GM19240 (cell line): Measurements from ENCODE around the gene GRIN3B.

Source experiments
- DNase-seq: peaks from one replicate; pipeline ENCODE4 v3.0.0; 2011; ENCODE audit warnings: low spot score; ENCODE audit not compliant: insufficient read length

The GRIN3B gene

DNA sequence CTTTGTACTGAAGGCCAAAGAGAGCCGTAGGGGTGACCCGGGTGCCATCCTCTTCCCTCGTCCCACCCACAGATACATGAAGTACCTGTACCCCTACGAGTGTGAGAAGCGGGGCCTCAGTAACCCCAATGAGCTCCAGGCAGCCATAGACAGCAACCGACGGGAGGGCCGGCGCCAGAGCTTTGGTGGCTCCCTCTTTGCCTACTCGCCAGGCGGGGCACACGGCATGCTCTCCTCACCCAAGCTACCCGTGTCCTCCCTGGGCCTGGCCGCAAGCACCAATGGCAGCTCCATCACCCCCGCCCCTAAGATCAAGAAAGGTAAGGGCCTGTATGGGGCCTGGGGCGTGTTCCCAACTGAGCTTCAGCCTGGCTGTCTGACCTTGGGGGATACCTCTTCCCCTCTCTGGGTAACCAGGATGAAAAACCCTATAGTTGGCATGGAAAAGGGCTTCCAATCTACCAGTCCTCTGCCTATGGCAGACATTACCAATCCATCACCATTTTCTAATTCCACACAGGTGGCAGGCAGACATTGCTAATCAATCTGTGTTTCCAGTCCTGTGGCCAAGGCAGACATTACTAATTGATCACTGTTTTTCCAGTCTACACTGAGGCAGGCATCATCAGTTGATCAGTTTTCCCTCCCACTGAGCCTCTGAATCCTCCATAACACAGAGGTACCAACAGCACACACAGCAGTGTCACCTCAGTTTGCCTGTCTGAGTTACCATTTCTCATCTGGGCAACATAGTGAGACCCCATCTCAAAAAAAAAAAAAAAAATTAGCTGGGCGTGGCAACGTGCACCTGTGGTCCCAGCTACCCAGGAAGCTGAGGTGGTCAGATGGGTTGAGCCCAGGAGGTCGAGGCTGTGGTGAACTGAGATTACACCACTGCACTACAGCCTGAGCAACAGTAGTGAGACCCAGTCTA lies 35.2 kb upstream of the GRIN3B start:
- DNase-seq, result no peak

DNA sequence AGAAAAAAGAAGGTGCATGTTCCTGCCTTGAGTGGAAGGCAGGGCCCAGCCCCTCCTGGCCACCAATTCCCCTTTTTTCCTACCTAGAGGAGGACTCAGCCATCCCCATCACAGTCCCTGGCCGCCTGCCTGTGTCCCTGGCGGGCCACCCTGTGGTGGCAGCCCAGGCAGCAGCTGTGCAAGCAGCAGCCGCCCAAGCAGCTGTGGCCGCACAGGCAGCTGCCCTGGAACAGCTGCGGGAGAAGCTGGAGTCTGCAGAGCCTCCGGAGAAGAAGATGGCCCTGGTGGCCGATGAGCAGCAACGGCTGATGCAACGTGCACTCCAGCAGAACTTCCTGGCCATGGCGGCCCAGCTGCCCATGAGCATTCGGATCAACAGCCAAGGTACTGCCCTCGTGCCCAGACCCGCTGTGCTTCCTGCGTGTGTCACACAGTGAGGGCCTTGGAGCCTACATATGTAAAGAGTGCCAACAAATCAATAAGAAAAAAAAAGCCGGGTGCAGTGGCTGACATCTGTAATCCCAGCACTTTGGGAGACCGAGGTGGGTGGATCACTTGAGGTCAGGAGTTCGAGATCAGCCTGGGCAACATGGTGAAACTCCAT lies 33.6 kb upstream of the GRIN3B start:
- no peak for DNase-seq

DNA sequence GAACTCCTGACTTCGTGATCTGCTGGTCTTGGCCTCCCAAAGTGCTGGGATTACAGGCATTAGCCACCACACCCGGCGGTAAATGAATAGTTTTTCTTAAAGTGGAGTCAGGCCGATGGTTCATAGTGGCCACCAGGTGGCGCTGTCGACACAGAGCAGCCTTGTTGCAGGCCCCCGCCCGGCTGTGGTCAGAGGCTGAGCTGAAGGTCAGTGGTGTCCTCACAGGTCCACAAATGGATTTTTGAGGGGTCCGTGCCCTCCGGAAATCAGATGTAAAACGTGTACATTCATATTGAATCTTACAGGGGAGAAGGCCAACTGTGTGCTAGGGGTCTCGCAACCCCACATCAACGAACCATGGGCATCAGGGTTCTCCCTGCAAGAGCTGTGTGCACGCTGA lies 29.5 kb upstream of the GRIN3B start:
- no peak for DNase-seq

DNA sequence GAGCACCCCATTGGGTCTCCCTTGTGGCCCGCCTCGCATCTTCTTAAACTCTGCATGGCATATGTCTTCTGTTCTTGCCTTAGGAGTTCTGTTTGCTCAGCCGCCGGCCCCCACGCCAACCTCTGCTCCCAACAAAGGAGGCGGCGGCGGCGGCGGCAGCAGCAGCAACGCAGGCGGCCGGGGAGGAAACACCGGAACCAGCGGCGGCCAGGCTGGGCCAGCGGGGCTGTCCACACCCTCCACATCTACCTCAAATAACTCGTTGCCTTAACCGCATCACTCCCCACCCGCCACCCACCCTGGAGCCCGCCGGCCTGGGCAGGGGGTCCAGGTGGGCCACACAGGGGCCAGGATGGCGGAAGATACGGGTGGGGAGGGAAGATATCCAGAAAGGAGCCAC lies 28.4 kb upstream of the GRIN3B start:
- no peak for DNase-seq

DNA sequence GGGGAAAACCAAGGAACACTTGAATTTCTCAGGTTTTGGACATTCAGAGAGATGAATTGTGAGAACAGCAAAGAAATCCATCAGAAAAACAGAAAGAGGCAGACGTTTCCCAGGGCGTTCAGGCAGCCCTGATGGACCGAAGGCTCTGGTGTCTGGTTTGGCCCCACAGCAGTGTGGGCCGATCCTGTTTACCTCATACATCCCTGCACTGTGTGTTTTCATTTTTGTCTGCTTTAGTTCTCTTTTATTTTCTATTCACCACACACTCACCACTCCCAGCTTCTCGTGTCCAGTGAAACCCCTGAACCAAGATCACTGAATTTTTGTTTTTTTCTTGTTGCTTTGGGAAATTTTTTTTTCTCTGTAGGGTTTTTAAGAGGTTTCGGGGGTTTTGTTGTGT lies 27.9 kb upstream of the GRIN3B start:
- no peak for DNase-seq

DNA sequence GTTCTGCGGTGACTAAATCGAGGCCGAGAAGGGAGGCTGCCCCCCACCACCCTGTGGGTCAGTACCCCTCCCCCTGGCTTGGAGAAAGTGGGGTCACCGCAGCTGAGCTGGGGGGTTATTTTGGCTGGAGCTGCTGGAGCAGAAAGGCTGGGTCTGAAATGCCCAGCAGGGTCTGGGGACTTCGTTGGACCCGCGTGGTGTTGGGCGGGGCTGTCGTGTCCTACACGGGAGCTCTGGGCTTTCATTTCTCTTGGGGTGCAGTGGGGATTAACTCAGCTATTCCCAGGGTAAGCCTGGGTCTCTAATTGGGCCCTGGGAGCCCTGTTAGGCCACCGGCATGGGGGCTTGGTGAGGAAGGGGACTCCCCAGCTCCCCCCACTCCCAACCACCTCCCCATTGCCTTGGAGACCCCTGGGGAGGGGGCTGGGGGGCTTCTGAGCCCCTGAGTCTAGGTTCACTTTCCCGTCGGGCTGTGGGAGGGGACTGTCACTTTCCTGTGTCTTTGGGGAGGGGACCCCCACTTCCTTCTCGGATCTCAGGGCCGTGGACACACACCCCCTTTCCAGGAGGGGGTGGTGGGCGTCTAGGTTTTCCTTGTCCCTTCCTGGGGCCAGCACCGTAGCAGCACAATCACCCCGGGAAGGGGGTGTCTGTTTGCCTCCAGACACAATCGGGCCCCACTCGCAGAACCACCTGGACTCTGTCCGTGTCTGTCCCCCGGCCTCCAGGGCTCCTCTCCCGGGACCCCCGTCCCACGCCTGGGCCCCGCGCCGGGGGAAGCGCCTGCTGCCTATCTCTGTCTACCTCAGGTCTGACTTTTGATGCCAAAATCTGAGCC lies 26.3 kb upstream of the GRIN3B start:
- no peak for DNase-seq

DNA sequence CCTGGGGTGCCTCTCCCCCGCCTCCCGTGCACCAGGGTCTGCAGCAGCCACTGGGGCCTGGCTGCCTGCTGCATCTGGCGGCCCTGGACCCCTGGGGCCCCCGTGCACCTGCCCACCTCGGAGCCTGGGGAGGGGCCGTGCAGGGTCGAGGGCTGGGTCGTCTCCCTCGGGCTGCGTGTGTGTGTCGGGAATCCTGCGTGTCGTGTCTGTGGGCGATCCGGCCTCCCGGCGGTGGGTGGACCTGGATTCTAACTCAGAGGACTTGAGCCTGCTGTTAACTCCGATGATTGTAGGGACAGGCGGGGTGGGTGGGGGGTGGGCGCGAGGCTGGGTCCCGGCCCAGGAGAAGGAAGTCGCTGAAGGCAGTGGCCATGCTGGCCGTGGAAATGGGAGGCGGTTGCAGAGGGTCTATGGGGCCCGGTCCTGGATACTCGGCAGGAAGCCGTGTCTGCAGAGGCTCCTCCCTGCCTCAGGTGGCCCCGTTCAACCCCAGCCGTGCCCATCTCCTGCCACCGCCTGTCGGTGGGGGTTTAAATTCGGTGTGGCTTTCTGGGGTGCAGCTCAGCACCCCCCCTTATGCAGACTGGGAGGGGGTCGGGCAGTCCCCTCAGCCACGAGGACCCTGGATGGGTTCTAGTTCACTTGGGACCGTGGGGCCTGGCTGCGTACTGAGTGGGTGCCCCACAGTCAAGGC lies 25.5 kb upstream of the GRIN3B start:
- no peak for DNase-seq

DNA sequence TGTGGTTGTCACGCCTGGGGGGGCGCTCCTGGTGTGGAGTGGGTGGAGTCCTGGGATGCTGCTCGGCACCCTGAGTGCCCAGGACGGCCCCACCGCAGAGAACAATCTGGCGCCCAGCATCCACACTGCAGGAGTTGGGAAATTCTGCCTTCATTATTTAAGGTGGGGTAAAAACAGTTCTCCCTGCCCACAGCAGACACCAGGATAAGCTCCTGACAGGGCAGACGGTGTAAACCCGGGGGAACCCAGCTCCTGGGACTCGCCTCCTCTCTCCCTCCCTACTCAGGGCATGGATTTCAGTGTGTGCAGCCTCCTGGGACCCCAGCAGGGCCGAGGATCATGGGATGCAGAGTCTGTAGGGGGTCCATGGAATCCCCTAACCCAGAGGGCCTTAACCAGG lies 23.7 kb upstream of the GRIN3B start:
- no peak for DNase-seq

DNA sequence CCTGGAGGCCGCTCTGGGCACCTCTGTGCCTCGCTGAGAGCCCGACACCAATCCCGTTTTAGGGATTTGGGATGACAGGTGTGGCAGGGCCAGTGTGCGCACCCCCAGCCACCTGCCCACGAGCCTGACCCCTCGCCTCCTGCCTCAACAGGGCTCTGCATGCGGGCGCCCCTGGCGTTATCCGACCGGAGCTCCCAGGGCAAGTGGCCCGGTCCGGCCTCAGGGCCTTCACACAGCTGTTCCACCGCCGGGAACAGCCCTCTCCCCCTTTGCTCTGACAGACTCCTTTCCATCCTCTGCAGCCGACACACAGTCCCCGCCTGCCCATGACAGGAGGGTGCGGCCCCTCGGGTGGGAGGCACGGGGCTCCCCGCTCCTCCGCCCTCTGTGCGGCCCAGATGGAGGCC lies 23.2 kb upstream of the GRIN3B start:
- no peak for DNase-seq

DNA sequence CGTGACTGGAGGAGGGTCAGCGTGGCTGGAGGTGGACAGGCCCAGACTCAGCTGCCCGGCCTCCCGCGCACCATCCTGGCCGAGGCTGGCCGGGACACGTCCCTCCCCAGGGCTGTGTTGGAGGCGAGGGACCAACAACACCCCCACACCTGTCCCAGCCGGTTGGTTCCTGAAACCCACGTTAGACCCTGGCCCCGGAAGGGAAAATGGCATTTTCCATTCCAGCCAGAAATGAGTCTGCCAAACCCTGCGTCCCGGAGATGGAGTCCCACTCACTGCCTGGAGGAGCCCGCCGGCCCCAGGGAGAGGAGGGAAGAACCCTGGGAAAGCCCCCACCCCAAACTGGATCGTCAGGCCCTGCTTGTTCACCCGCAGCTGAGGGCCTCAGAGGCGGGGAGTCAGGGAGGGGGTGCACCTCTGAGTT lies 20.9 kb upstream of the GRIN3B start:
- no peak for DNase-seq

DNA sequence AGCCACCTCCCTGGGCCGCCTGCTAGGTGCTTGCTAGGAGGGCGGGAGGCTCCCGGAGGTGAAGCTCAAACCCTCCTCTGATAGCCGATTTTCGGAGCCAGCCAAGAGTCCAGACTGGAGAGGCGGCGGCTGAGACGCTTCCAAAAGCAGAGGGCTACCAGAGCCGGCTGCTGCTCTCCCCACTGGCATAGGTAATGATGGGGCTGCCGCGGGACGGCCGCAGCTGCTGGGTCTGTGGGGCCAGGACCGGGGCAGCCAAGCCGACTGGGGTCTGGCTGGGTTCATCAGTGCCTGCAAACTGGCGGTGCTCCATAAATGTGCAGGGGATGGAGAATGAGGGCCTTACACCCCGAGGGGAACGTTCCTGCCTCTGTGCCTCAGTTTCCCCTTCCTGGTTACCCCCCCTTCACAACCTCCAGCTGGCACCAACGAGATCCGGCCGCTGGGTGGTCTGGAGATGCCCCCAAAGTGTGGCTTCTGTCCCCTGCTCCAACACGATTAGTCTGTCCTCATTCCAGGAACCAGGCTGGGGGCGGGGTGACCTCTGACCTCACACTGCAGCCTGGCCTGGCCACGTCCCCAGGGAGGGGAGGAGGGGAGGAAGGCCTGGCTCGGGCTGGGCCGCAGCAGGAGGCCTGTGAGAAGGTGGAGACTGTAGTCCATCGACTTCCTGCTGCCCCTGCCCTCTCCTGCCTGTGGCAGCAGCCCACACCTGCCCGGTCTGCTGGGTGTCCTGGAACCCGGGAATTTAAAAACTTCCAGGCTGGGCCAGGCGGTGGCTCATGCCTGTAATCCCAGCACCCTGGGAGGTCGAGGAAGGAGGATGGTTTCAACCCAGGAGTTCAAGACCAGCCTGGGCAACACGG lies 19.9 kb upstream of the GRIN3B start:
- no peak for DNase-seq

DNA sequence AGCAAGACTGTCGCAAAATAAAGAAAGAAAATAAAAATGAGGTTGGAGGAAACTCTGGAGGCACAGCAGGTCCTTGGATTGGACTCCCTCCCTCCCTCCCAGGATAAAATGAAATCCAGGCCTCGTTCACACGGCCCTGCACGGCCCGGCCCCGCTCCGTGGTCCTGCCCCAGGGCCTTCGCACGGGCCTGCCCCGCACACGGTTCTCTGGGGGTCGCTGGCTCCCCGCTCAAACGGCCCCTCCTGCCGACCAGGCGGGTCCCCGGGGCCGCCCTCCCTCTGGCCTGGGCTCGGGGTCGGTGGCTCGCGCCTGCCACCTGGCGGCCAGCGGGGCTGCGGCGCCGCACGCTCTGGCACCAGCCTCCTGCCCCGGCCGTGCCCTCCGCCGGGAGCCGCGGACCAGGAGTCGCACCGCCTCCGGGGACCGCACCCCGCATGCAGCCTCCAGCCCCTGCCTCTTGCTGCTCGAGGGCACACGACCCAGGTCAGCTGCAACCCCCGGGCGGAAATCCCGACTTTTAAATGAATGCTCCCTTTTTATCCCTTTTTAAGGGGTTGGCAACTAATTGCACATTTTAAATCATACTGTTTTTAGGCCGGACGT lies 17.6 kb upstream of the GRIN3B start:
- peak; percentile 96 for DNase-seq

DNA sequence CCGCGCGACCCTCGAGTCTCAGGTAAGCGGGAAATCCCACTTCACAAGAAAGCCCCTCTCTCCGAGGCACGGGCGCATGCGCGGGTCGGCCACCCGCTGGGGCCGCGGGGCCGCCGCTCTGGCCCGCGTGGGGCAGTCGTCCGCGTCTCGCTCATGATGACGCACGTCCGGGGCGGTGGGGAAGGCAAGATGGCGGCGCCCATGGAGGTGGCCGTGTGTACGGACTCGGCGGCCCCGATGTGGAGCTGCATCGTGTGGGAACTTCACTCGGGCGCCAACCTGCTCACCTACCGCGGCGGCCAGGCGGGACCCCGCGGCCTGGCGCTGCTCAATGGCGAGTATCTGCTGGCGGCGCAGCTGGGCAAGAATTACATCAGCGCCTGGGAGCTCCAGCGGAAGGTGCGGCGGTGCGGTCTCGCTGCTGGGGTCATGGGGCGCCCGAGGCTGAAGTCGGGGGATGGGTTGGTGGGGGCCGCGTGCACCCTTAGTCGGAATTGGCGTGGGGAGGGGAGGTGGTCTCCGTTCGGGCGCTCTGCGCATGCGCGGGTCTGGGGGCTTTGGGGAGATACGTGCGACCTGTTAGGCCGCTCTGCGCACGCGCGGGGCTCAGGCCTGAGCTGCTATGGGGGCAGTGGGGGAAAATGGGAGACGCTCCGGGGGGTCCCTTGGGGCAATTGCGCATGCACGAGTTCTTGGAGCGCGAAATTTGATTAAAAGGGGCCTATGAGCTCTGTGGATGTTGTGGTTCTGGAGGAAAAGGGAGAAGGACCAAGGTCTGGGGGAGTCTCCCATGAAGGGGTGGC lies 15.9 kb upstream of the GRIN3B start, which contains the start of gene WDR18:
Gene WDR18, plus strand, starts transcription at position 181 of the 803 bp plus-strand sequence. Its CDS starts 9 bp downstream, at position 190.
- DNase-seq, result peak; percentile 100

DNA sequence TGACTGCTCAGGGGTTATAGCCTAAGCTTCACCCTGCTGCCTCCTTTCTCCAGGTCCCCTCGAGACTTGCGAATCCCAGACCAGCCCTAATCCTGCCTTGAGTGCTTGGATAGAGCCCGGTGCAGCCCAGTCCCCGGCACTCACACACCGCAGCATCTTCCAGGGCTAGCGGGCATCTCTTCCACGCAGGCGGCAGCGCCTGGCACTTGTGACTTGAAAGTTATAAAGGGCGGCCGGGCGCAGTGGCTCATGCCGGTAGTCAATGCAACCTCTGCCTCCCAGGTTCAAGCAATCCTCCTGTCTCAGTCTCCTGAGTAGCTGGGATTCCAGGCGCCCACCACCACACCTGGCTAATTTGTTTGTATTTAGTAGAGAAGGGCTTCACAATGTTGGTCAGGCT lies 14.1 kb upstream of the GRIN3B start:
- DNase-seq, result no peak

DNA sequence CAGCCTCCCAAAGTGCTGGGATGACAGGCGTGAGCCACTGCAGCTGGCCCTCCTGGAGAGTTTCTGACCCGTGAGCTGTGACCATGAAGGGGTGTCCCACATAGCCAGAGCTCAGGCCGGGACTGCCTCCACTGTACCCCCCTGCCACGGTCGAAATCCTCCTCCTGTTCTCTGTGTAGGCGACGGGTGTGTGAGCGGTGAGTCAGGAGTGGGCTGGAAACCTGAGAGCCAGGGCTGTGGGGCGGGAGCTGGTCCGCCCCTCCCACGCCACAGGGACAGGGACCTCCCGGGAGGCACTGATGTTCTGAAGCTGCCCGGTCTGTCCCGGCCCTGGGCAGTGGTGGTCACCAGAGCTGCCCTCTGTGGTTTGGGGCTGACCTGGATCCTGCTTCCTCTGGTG lies 12.1 kb upstream of the GRIN3B start:
- DNase-seq, result no peak

DNA sequence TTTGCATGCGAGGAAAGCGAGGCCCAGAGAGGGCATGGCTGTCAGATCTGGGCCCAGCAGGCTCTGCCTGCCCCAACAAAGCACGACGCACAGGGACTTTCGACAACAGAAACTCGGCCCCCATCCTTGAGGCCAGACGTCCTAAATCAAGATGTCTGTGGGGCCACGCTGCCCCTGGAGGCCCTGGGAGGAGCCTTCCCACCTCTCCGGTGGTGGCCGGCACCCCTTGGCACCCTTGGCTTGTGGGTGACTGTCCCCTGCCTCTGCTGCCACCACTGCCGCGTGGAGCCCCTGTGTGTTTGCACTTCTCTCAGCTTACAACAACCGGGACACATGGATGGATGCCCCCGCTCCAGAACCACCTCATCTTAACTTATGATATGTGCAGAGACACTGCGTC lies 11.7 kb upstream of the GRIN3B start:
- no peak for DNase-seq

DNA sequence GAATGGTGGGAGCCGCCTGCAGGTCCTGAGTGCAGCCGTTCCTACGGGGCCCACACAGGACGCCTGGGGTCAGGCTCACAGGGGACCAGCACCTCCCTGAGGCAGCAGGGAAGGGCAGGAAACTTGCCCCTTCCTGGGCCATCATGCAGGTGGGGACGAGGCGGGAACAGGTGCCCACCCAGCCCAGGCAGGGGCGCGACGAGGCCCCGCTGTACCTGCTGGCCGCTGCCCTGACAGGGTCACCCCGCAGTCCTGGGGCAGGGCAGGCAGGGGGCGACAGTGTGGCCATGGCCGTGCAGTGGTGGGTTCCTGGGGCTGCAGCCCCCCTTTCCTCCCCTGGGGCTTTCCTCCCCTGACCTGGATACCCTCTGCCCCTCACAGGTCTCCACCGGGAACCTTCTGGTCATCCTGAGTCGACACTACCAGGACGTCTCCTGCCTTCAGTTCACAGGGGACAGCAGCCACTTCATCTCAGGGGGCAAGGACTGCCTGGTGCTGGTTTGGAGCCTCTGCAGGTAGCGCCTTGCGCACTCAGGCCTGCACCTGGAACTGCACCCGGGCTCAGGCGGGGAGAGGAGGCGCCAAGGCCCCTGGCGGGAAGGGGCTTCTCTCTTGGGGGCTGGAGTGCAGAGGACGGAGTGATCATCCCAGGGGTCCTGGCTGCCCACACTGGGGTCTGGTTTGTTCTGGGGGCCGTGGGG lies 10.7 kb upstream of the GRIN3B start:
- DNase-seq, result no peak

DNA sequence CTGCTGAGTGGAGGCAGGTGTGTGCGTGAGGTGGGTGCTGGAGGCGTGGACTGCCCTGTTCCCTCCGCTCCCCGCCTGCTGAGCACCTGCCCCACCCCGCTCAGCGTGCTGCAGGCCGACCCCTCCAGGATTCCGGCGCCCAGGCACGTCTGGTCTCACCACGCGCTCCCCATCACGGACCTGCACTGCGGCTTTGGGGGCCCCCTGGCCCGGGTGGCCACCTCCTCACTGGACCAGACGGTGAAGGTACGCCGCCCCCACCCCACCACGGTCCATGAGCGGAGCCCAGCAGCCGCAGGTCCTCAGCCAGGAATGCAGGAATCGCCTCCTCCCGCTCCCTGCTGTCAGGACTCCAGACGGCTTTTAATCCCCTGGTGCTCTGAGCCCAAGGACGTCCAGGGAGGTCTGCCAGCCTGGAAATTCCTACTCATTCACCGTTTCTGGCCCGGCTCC lies 10.1 kb upstream of the GRIN3B start:
- DNase-seq, result no peak
